Measurements from ENCODE around the gene COLQ.

COLQ gene

DNA sequence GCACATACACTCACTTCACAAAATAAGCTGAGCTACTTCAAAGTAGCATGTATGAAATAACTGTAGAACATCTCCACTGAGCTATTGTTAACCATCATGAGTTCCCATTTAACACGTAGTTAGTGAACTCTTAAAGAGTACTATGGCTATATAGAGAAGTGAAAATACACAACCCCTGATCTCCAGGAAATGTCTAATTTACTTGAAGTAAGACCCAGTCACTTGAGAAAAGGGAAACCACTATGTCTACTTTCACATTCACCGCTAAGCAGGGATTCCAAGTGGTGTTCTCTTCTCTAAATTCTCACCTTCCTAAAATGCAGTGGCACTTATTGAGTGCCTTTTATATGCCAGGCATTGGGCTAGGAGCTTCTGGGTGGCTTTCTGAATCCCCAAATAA lies 35.0 kb upstream of the COLQ start (continued):
- TF ChIP-seq POU6F1 (CRISPR knock-in tag; IDR thresholded peaks at IDR 0.05; ENCODE audit: borderline replicate concordance, low read depth) (no peak), ZFP3 (CRISPR knock-in tag; IDR thresholded peaks at IDR 0.05) (no peak), ESRRG (CRISPR knock-in tag; IDR thresholded peaks at IDR 0.05) (no peak), ZC3H10 (CRISPR knock-in tag; IDR thresholded peaks at IDR 0.05) (no peak), GLIS3 (CRISPR knock-in tag; IDR thresholded peaks at IDR 0.05) (no peak)

- ATAC-seq: no peak
- TF ChIP-seq ZNF565 (CRISPR knock-in tag; conservative IDR thresholded peaks at IDR 0.05; ENCODE audit: low read depth) (no peak), ARNTL (CRISPR knock-in tag; IDR thresholded peaks at IDR 0.05; ENCODE audit: borderline replicate concordance, low read depth) (no peak), ZFP3 (CRISPR knock-in tag; IDR thresholded peaks at IDR 0.05) (no peak)
These were observed 32.2 kb upstream of the COLQ start for GRCh38 chr3:15553749-15554148.

DNA sequence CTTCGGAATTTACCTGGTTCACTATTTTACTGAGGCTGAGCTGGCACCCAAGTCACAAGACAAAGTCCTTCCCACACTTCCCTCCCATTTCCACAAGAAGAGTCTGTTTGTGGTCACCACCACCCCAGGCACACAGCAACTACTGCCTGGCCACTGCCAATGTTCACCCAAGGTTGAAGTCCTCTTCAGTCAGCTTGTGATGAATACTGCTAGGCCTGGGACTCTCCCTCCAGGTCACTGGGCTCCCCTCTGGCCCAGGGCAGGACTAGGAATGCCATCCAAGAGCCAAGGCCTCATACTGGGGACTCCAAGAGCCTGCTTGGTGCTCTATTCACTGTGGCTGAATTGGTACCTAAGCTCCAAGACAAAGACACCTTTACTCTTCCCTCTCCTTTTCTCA lies 30.4 kb upstream of the COLQ start:
- TF ChIP-seq TCF4 (CRISPR knock-in tag; IDR thresholded peaks at IDR 0.05; ENCODE audit: borderline replicate concordance): no peak
- TF ChIP-seq, protein P1, sequence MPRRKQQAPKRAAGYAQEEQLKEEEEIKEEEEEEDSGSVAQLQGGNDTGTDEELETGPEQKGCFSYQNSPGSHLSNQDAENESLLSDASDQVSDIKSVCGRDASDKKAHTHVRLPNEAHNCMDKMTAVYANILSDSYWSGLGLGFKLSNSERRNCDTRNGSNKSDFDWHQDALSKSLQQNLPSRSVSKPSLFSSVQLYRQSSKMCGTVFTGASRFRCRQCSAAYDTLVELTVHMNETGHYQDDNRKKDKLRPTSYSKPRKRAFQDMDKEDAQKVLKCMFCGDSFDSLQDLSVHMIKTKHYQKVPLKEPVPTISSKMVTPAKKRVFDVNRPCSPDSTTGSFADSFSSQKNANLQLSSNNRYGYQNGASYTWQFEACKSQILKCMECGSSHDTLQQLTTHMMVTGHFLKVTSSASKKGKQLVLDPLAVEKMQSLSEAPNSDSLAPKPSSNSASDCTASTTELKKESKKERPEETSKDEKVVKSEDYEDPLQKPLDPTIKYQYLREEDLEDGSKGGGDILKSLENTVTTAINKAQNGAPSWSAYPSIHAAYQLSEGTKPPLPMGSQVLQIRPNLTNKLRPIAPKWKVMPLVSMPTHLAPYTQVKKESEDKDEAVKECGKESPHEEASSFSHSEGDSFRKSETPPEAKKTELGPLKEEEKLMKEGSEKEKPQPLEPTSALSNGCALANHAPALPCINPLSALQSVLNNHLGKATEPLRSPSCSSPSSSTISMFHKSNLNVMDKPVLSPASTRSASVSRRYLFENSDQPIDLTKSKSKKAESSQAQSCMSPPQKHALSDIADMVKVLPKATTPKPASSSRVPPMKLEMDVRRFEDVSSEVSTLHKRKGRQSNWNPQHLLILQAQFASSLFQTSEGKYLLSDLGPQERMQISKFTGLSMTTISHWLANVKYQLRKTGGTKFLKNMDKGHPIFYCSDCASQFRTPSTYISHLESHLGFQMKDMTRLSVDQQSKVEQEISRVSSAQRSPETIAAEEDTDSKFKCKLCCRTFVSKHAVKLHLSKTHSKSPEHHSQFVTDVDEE (CRISPR knock-in tag; IDR thresholded peaks at IDR 0.05): no peak
- TF ChIP-seq BACH2 (CRISPR knock-in tag; IDR thresholded peaks at IDR 0.05; ENCODE audit: borderline replicate concordance): no peak
- TF ChIP-seq ZFP3 (CRISPR knock-in tag; IDR thresholded peaks at IDR 0.05): no peak
- no peak for TF ChIP-seq POU6F1 (CRISPR knock-in tag; IDR thresholded peaks at IDR 0.05; ENCODE audit: borderline replicate concordance, low read depth)
- no peak for ATAC-seq

- TF ChIP-seq, protein P2, sequence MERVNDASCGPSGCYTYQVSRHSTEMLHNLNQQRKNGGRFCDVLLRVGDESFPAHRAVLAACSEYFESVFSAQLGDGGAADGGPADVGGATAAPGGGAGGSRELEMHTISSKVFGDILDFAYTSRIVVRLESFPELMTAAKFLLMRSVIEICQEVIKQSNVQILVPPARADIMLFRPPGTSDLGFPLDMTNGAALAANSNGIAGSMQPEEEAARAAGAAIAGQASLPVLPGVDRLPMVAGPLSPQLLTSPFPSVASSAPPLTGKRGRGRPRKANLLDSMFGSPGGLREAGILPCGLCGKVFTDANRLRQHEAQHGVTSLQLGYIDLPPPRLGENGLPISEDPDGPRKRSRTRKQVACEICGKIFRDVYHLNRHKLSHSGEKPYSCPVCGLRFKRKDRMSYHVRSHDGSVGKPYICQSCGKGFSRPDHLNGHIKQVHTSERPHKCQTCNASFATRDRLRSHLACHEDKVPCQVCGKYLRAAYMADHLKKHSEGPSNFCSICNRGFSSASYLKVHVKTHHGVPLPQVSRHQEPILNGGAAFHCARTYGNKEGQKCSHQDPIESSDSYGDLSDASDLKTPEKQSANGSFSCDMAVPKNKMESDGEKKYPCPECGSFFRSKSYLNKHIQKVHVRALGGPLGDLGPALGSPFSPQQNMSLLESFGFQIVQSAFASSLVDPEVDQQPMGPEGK (CRISPR knock-in tag; IDR thresholded peaks at IDR 0.05; ENCODE audit: borderline replicate concordance): no peak
- TF ChIP-seq GLIS3 (CRISPR knock-in tag; IDR thresholded peaks at IDR 0.05) (no peak), OSR1 (CRISPR knock-in tag; IDR thresholded peaks at IDR 0.05) (no peak), ARNTL (CRISPR knock-in tag; IDR thresholded peaks at IDR 0.05; ENCODE audit: borderline replicate concordance, low read depth) (no peak), ZNF8 (CRISPR knock-in tag; IDR thresholded peaks at IDR 0.05) (no peak), RARB (CRISPR knock-in tag; IDR thresholded peaks at IDR 0.05) (no peak), ZFP3 (CRISPR knock-in tag; IDR thresholded peaks at IDR 0.05) (no peak), ZC3H10 (CRISPR knock-in tag; IDR thresholded peaks at IDR 0.05) (no peak), CSDC2 (CRISPR knock-in tag; IDR thresholded peaks at IDR 0.05) (no peak), ZFP30 (CRISPR knock-in tag; IDR thresholded peaks at IDR 0.05) (no peak), ESRRG (CRISPR knock-in tag; IDR thresholded peaks at IDR 0.05) (no peak), ZNF70 (CRISPR knock-in tag; IDR thresholded peaks at IDR 0.05) (no peak), POU6F1 (CRISPR knock-in tag; IDR thresholded peaks at IDR 0.05; ENCODE audit: borderline replicate concordance, low read depth) (no peak), ZNF565 (CRISPR knock-in tag; conservative IDR thresholded peaks at IDR 0.05; ENCODE audit: low read depth) (no peak), TCF4 (CRISPR knock-in tag; IDR thresholded peaks at IDR 0.05; ENCODE audit: borderline replicate concordance) (no peak), PPARA (CRISPR knock-in tag; IDR thresholded peaks at IDR 0.05; ENCODE audit: borderline replicate concordance) (no peak)
- TF ChIP-seq, protein P1 (CRISPR knock-in tag; IDR thresholded peaks at IDR 0.05): no peak
- TF ChIP-seq, protein P3, sequence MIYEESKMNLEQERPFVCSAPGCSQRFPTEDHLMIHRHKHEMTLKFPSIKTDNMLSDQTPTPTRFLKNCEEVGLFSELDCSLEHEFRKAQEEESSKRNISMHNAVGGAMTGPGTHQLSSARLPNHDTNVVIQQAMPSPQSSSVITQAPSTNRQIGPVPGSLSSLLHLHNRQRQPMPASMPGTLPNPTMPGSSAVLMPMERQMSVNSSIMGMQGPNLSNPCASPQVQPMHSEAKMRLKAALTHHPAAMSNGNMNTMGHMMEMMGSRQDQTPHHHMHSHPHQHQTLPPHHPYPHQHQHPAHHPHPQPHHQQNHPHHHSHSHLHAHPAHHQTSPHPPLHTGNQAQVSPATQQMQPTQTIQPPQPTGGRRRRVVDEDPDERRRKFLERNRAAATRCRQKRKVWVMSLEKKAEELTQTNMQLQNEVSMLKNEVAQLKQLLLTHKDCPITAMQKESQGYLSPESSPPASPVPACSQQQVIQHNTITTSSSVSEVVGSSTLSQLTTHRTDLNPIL (CRISPR knock-in tag; IDR thresholded peaks at IDR 0.05; ENCODE audit: low read depth): no peak
- ATAC-seq: no peak
These were observed 28.3 kb upstream of the COLQ start for GRCh38 chr3:15549846-15550245.
